Uterus (tissue), 4 donors: ENCODE results near the gene DEAF1. TPM values are rescaled to one million over a fixed set of nuclear protein-coding genes. Genes with fewer than 3 reads are reported as not detected.

Source experiments
- DNase-seq, 2 donors: peaks; one replicate each; pipeline ENCODE4 v3.0.0-alpha.2; 2019 to 2020
- H3K27ac ChIP-seq, 2 donors: fragments of 200-600 bp; sonication (generic); 1 replicate in 1 of 2; 2 replicates in 1 of 2; pipeline ENCODE4 v1.5.1; 2016 to 2018
- H3K27me3 ChIP-seq, 2 donors: fragments of 200-600 bp; sonication (generic); one replicate each; pipeline ENCODE4 v1.5.1; 2018 to 2019; ENCODE audit warnings: control low read depth in 1 of 2
- H3K36me3 ChIP-seq, 2 donors: fragments of 200-600 bp; sonication (generic); one replicate each; pipeline ENCODE4 v1.5.1; 2019; ENCODE audit warnings: control low read depth in 1 of 2
- H3K4me1 ChIP-seq, 2 donors: fragments of 200-600 bp; sonication (generic); one replicate each; pipeline ENCODE4 v1.5.1; 2018 to 2019; ENCODE audit warnings: control low read depth in 1 of 2
- H3K4me3 ChIP-seq, 2 donors: fragments of 200-600 bp; sonication (generic); 1 replicate in 1 of 2; 2 replicates in 1 of 2; pipeline ENCODE4 v1.5.1; 2018 to 2019; ENCODE audit warnings: mild to moderate bottlenecking in 1 of 2
- H3K9me3 ChIP-seq, 2 donors: fragments of 200-600 bp; sonication (generic); one replicate each; pipeline ENCODE4 v1.5.1; 2019; ENCODE audit warnings: control low read depth in 1 of 2
- CTCF ChIP-seq, 4 experiments: fragments of 200-600 bp in 2 of 4; fragments of 450-650 bp in 2 of 4; sonication (generic) in 2 of 4; IDR thresholded peaks; one replicate each; pipeline ENCODE4 v1.5.1; 2016 to 2019; ENCODE audit warnings: antibody characterized with exemption in 4 of 4, mild to moderate bottlenecking in 2 of 4, moderate library complexity in 1 of 4
- POLR2A ChIP-seq, 2 donors: fragments of 450-650 bp; IDR thresholded peaks; one replicate each; pipeline ENCODE4 v1.6.1; 2016; ENCODE audit warnings: antibody characterized with exemption in 2 of 2, mild to moderate bottlenecking in 1 of 2, moderate library complexity in 1 of 2
- intact Hi-C: fragments of 100-400 bp; cut with DNase I; formaldehyde crosslinking; loops from one replicate; pipeline ENCODE4 v1.15.1; 2023; ENCODE audit warnings: low total_unique reads
- total RNA-seq, 4 donors: library from RNA; depleted of rRNA in 3 of 4; stranded (reverse); fragments of >200 nt in 3 of 4; gene quantifications; one replicate each; pipeline versions ENCODE4 v1.1.0 to v1.2.4, GENCODE V29; 2014 to 2023
- donor health status: DM: yes; HTN: yes; CAD: no.

Gene DEAF1
- total RNA-seq, 4 donors from 2014 or later: 7.9 to 45.6 (median 20.4) TPM

- Histone ChIP-seq H3K27ac (no peak overlapping the region), H3K4me1 (peaks cover 0 to 16% of the 10 kb centered on the region in 2 donors), H3K4me3 (no peak overlapping the region), H3K27me3 (no peaks in the 10 kb centered on the region), H3K9me3 (no peaks in the 10 kb centered on the region), H3K36me3 (no peaks in the 10 kb centered on the region)
- DNase-seq: no peak
- intact Hi-C loops: no loop called here
- TF ChIP-seq CTCF (IDR thresholded peaks at IDR 0.05): no peak
- TF ChIP-seq POLR2A (IDR thresholded peaks at IDR 0.05): no peak
Measured at GRCh38 chr11:640021-640706, 54.9 kb downstream of the DEAF1 start.

DNA sequence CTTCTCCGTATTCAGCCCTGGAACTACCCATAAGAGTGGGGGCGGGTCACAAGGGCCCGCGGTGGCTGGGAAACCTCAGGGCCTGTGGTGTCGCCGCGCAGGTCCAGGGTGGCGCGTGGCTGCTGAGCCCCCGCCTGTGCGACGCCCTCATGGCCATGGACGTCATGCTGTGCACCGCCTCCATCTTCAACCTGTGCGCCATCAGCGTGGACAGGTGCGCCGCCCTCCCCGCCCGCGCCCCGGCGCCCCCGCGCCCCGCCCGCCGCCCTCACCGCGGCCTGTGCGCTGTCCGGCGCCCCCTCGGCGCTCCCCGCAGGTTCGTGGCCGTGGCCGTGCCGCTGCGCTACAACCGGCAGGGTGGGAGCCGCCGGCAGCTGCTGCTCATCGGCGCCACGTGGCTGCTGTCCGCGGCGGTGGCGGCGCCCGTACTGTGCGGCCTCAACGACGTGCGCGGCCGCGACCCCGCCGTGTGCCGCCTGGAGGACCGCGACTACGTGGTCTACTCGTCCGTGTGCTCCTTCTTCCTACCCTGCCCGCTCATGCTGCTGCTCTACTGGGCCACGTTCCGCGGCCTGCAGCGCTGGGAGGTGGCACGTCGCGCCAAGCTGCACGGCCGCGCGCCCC lies 55.6 kb downstream of the DEAF1 start:
- H3K4me3 ChIP-seq: no peak overlapping the region
- H3K9me3 ChIP-seq: no peaks in the 10 kb centered on the region
- no peaks in the 10 kb centered on the region for H3K36me3 ChIP-seq
- no peak overlapping the region for H3K27ac ChIP-seq
- no peak for DNase-seq
- H3K4me1 ChIP-seq: peaks cover 0 to 16% of the 10 kb centered on the region in 2 donors
- no peak for TF ChIP-seq POLR2A (IDR thresholded peaks at IDR 0.05)
- TF ChIP-seq CTCF (IDR thresholded peaks at IDR 0.05): no peak
- H3K27me3 ChIP-seq: no peaks in the 10 kb centered on the region
- intact Hi-C loops: no loop called here

DNA sequence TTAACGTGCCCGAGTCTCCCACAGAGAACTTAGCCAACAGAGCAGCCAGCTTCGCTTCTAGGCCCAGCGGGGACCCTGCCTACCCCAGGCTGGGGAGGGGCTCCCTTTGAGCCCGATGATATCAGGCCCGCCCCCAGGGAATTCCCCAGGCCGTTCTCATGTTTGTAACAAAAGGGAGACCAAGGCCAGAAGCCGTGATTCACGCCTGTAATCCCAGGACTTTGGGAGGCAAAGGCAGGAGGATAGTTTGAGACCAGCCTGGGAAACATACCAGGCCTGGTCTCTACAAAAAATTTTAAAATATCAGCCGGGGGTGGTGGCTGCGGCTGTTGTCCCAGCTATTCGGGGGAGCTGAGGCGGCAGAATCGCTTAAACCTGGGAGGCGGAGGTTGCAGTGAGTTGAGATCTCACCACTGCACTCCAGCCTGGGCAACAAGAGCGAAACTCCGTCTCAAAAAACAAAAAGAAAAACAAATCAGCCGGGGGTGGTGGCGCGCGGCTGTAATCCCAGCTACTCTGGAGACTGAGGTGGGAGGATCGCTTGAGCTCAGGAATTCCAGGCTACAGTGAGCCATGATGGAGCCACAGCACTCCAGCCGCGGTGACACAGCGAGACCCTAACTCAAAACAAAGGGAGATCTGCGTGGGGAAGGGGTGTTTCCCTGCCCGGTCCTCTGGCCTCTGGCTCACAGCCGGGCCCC lies 56.2 kb downstream of the DEAF1 start:
- intact Hi-C loops: no loop called here
- peaks cover 0 to 16% of the 10 kb centered on the region in 2 donors for H3K4me1 ChIP-seq
- no peaks in the 10 kb centered on the region for H3K27me3 ChIP-seq
- no peaks in the 10 kb centered on the region for H3K9me3 ChIP-seq
- H3K36me3 ChIP-seq: no peaks in the 10 kb centered on the region
- no peak overlapping the region for H3K4me3 ChIP-seq
- DNase-seq: no peak
- TF ChIP-seq CTCF (IDR thresholded peaks at IDR 0.05) (no peak), POLR2A (IDR thresholded peaks at IDR 0.05) (no peak)
- no peak overlapping the region for H3K27ac ChIP-seq

DNA sequence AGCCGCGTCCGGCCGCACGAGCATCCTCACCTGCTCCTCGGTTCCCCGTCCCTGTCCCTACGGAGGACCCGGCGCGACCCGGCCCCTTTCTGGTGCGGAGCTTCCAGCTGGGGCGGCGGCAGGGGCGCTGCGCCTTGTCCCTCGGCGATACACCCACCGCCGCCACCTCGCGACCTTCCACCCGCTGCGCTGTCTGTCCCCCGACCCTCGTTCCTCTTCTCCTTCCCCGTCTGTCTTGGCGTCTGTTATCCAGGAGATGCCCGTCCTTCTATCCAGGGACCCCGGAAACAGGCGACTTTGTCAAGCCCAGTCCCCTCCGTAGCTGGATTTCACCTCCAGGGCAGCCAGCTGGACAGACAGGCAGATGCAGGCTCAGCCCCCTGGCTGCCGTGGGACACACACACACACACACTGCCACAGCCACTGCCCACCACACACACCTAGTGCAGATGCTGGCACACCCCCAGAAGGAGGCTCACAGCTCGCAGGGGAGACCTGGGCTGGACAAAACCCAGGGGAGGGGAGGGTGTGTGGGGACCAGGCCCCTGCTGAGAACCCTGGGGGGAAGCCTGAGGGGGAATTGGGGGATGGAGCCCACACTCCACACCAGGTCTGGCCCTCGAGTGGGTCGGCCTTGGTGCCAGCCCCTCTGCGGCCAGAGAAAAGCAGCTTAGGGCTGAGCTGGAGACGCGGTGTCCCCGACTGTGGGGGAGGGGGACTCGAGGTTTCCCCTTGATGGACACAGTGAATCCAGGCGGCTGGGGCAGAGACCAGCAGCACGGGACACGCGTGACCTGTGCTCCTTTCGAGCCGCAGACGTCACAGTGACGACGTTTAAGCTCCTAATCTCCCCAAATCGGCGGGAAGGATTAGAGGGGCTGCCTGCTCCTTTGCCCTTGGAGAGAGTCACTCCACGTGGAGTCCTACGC lies 57.2 kb downstream of the DEAF1 start:
- H3K4me1 ChIP-seq: peaks cover 0 to 16% of the 10 kb centered on the region in 2 donors
- H3K4me3 ChIP-seq: peak overlapping the region in 1 of 2 donors; percentile 10
- no peaks in the 10 kb centered on the region for H3K9me3 ChIP-seq
- TF ChIP-seq POLR2A (IDR thresholded peaks at IDR 0.05) (no peak), CTCF (IDR thresholded peaks at IDR 0.05) (no peak)
- H3K27me3 ChIP-seq: no peaks in the 10 kb centered on the region
- H3K27ac ChIP-seq: no peak overlapping the region
- intact Hi-C loops: no loop called here
- DNase-seq: peak in 1 of 2 donors; percentile 22
- H3K36me3 ChIP-seq: no peaks in the 10 kb centered on the region
